H9 (cell line): ENCODE results near the gene SESTD1. TPM values are rescaled to one million over a fixed set of nuclear protein-coding genes. Genes with fewer than 3 reads are reported as not detected.

Experiments
- DNase-seq: peaks from one replicate; pipeline ENCODE4 v3.0.0-alpha.2; 2017
- H2AFZ ChIP-seq: one replicate; pipeline ENCODE4 v1.6.1; 2013; ENCODE audit warnings: mild to moderate bottlenecking, low read length, control low read depth, moderate library complexity
- H2AK5ac ChIP-seq: 2 replicates; pipeline ENCODE4 v1.6.1; 2013; ENCODE audit warnings: low read length, control low read depth, mixed read lengths; ENCODE audit not compliant: insufficient read length
- H2BK120ac ChIP-seq: one replicate; pipeline ENCODE4 v1.6.1; 2013; ENCODE audit warnings: low read depth, mild to moderate bottlenecking, low read length, control low read depth, inconsistent platforms; ENCODE audit not compliant: poor library complexity, severe bottlenecking
- H2BK12ac ChIP-seq: 2 replicates; pipeline ENCODE4 v1.6.1; 2013; ENCODE audit warnings: low read length, control low read depth, mixed read lengths, low read depth; ENCODE audit not compliant: insufficient read length
- H2BK15ac ChIP-seq: 2 replicates; pipeline ENCODE4 v1.6.1; 2013; ENCODE audit warnings: low read depth, low read length, control low read depth
- H2BK20ac ChIP-seq: one replicate; pipeline ENCODE4 v1.6.1; 2013; ENCODE audit warnings: low read depth, mild to moderate bottlenecking, low read length, control low read depth, inconsistent platforms; ENCODE audit not compliant: poor library complexity, severe bottlenecking
- H2BK5ac ChIP-seq: 2 replicates; pipeline ENCODE4 v1.6.1; 2013; ENCODE audit warnings: low read length, control low read depth, mixed read lengths; ENCODE audit not compliant: insufficient read length
- H3K14ac ChIP-seq: 2 replicates; pipeline ENCODE4 v1.6.1; 2013; ENCODE audit warnings: low read length, control low read depth; ENCODE audit not compliant: insufficient read depth
- H3K18ac ChIP-seq: 2 replicates; pipeline ENCODE4 v1.6.1; 2013; ENCODE audit warnings: low read depth, mild to moderate bottlenecking, mixed read lengths, low read length, control low read depth; ENCODE audit not compliant: insufficient read length
- H3K23ac ChIP-seq: 2 replicates; pipeline ENCODE4 v1.6.1; 2013; ENCODE audit warnings: low read length, control low read depth, mixed read lengths, low read depth; ENCODE audit not compliant: insufficient read length
- H3K23me2 ChIP-seq: 2 replicates; pipeline ENCODE4 v1.6.1; 2013; ENCODE audit warnings: low read depth, mild to moderate bottlenecking, mixed read lengths, low read length, control low read depth; ENCODE audit not compliant: insufficient read length, poor library complexity, severe bottlenecking
- H3K27ac ChIP-seq: 2 replicates; pipeline ENCODE4 v1.5.1; 2013; ENCODE audit warnings: low read length, control low read depth, mixed read lengths, low read depth; ENCODE audit not compliant: insufficient read length
- H3K27me3 ChIP-seq: 2 replicates; pipeline ENCODE4 v1.6.1; 2013; ENCODE audit warnings: low read length, control low read depth, inconsistent platforms; ENCODE audit not compliant: insufficient read depth
- H3K4ac ChIP-seq: 2 replicates; pipeline ENCODE4 v1.6.1; 2013; ENCODE audit warnings: low read depth, mild to moderate bottlenecking, control low read depth, inconsistent platforms, low read length, moderate library complexity
- H3K4me1 ChIP-seq: 2 replicates; pipeline ENCODE4 v1.6.1; 2013; ENCODE audit warnings: low read length, control low read depth, inconsistent platforms; ENCODE audit not compliant: insufficient read depth
- H3K4me2 ChIP-seq: 2 replicates; pipeline ENCODE4 v1.6.1; 2013; ENCODE audit warnings: low read length, control low read depth, mixed read lengths; ENCODE audit not compliant: insufficient read length, insufficient read depth
- H3K56ac ChIP-seq: 2 replicates; pipeline ENCODE4 v1.6.1; 2013; ENCODE audit warnings: low read depth, mild to moderate bottlenecking, mixed read lengths, low read length, control low read depth; ENCODE audit not compliant: insufficient read length
- H3K79me1 ChIP-seq: 2 replicates; pipeline ENCODE4 v1.6.1; 2013; ENCODE audit warnings: low read depth, mild to moderate bottlenecking, moderate library complexity, low read length, control low read depth, inconsistent platforms; ENCODE audit not compliant: insufficient read depth, poor library complexity, severe bottlenecking
- H3K79me2 ChIP-seq: 2 replicates; pipeline ENCODE4 v1.6.1; 2013; ENCODE audit warnings: low read length, control low read depth, inconsistent platforms; ENCODE audit not compliant: insufficient read depth
- H3K9ac ChIP-seq: 2 replicates; pipeline ENCODE4 v1.6.1; 2013; ENCODE audit warnings: low read length, control low read depth, mixed read lengths; ENCODE audit not compliant: insufficient read length; ENCODE audit errors: extremely low read depth
- H3K9me3 ChIP-seq: one replicate; pipeline ENCODE4 v1.6.1; 2013; ENCODE audit warnings: low read depth, low read length, inconsistent platforms; ENCODE audit not compliant: control insufficient read depth
- H3T11ph ChIP-seq: one replicate; pipeline ENCODE4 v1.6.1; 2013; ENCODE audit warnings: mild to moderate bottlenecking, low read length, control low read depth, inconsistent platforms
- H4K20me1 ChIP-seq: one replicate; pipeline ENCODE4 v1.6.1; 2013; ENCODE audit not compliant: control insufficient read depth, insufficient read length, insufficient read depth
- H4K5ac ChIP-seq: 2 replicates; pipeline ENCODE4 v1.6.1; 2013; ENCODE audit warnings: low read depth, mild to moderate bottlenecking, mixed read lengths, low read length, control low read depth; ENCODE audit not compliant: insufficient read length
- H4K8ac ChIP-seq: replicated peaks from 2 replicates; pipeline ENCODE4 v1.6.1; 2013; ENCODE audit warnings: low read length, control low read depth, mixed read lengths, low read depth; ENCODE audit not compliant: insufficient read length
- H4K91ac ChIP-seq: 2 replicates; pipeline ENCODE4 v1.6.1; 2013; ENCODE audit warnings: low read depth, mild to moderate bottlenecking, moderate library complexity, mixed read lengths, low read length, control low read depth; ENCODE audit not compliant: insufficient read length
- H3K27ac Mint-ChIP-seq, 3 experiments: 2 replicates in 2 of 3; 3 replicates in 1 of 3; pipeline ENCODE4 v1.8.0; 2020 to 2021; ENCODE audit warnings: mixed read lengths in 3 of 3, mild to moderate bottlenecking in 1 of 3, moderate library complexity in 1 of 3
- H3K27me3 Mint-ChIP-seq: 2 replicates; pipeline ENCODE4 v1.8.0; 2021; ENCODE audit warnings: low read depth, mild to moderate bottlenecking, moderate library complexity, mixed read lengths
- H3K36me3 Mint-ChIP-seq, 3 experiments: 2 replicates in 2 of 3; 3 replicates in 1 of 3; pipeline ENCODE4 v1.8.0; 2020 to 2021; ENCODE audit warnings: low read depth in 3 of 3, mixed read lengths in 3 of 3; ENCODE audit not compliant: insufficient read depth in 1 of 3
- H3K4me1 Mint-ChIP-seq, 2 experiments: 2 replicates each; pipeline ENCODE4 v1.8.0; 2020; ENCODE audit warnings: mixed read lengths in 2 of 2
- H3K4me3 Mint-ChIP-seq, 2 experiments: 2 replicates in 1 of 2; 3 replicates in 1 of 2; pipeline ENCODE4 v1.8.0; 2020 to 2021; ENCODE audit warnings: mild to moderate bottlenecking in 2 of 2, mixed read lengths in 2 of 2, moderate library complexity in 1 of 2
- H3K9me3 Mint-ChIP-seq, 2 experiments: 2 replicates in 1 of 2; 3 replicates in 1 of 2; pipeline ENCODE4 v1.8.0; 2020; ENCODE audit warnings: mild to moderate bottlenecking in 2 of 2, mixed read lengths in 2 of 2, moderate library complexity in 1 of 2
- WGBS: extraction: QIAGEN DNeasy Blood & Tissue Kit; methylation state at CpG from one replicate; pipeline ENCODE4 v1.1.7; 2013; ENCODE audit warnings: missing lambda C conversion rate, low lambda C conversion rate, mixed read lengths; ENCODE audit not compliant: insufficient read length; ENCODE audit errors: extremely low coverage; 5-methylcytosine and 5-hydroxymethylcytosine counted together
- total RNA-seq: library from RNA; stranded (reverse); gene quantifications from 2 replicates; pipeline ENCODE4 v1.2.1, GENCODE V29; 2021
- TF ChIP-seq, protein P1 (sequence below): fragments of 200-600 bp; sonication (generic); conservative IDR thresholded peaks from 3 replicates; pipeline ENCODE4 v1.8.0; 2021; ENCODE audit warnings: antibody characterized with exemption, mild to moderate bottlenecking

SESTD1 gene
- total RNA-seq, 1 experiment from 2014 or later = 44.4 TPM

DNA sequence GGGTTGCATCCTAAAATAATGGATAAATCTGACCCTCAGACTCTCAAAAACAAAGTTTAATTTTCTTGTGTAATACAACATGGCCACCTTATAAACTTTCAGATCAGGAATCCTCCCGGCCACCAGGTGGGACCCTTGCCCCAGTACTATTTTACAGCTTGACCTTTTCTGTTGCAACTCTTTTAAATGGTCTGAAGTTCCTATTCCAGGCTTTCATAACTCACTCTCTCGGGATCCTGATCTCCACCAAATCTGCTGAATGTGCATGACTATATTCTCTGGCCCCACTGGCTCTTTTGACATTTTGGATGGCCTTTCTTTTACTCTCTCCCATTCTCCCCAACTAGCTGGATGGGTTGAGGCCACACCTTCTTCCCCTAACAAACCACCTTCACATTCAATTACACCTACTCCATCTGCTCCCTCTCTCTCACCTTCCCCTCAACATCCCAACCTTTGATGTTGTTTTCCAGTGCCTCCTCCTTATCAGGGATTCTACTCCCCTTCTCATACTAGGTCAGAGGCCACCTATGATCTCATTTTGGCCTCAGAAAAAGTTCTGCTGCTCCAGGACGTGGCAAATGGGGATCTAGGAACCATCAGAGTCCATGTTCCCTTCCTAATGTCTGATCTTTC, 70.8 kb downstream of the SESTD1 start:
- Mint-ChIP-seq H3K4me3 (no peak overlapping the region), H3K4me1 (peaks cover 11 to 18% of the 10 kb centered on the region in 2 experiments; a peak in 3 of 4 replicates), H3K27ac (no peak overlapping the region; a peak in 1 of 7 replicates), H3K36me3 (peaks cover 38 to 64% (median 53%) of the 10 kb centered on the region in 3 experiments), H3K27me3 (no peaks in the 10 kb centered on the region), H3K9me3 (peaks cover 36 to 57% of the 10 kb centered on the region in 2 experiments)
- Histone ChIP-seq H2BK15ac (no peak overlapping the region), H3K56ac (no peak overlapping the region), H3K4me1 (no peaks in the 10 kb centered on the region; the same call in 1 of the 2 replicates), H3T11ph (no peak overlapping the region), H3K9ac (no peak overlapping the region), H2BK5ac (no peak overlapping the region), H2BK120ac (no peak overlapping the region), H3K9me3 (no peaks in the 10 kb centered on the region), H3K23me2 (no peaks in the 10 kb centered on the region), H4K8ac (no peak overlapping the region), H3K79me2 (no peaks in the 10 kb centered on the region), H4K5ac (no peak overlapping the region), H2AFZ (no peak overlapping the region), H4K20me1 (no peaks in the 10 kb centered on the region), H3K23ac (no peak overlapping the region), H3K18ac (no peak overlapping the region), H2AK5ac (no peak overlapping the region), H3K4ac (no peak overlapping the region), H4K91ac (no peak overlapping the region), H3K4me2 (no peak overlapping the region), H3K14ac (no peak overlapping the region), H2BK20ac (no peak overlapping the region), H3K79me1 (no peaks in the 10 kb centered on the region), H3K27me3 (no peaks in the 10 kb centered on the region), H2BK12ac (no peak overlapping the region), H3K27ac (no peak overlapping the region)
- TF ChIP-seq, protein P1, sequence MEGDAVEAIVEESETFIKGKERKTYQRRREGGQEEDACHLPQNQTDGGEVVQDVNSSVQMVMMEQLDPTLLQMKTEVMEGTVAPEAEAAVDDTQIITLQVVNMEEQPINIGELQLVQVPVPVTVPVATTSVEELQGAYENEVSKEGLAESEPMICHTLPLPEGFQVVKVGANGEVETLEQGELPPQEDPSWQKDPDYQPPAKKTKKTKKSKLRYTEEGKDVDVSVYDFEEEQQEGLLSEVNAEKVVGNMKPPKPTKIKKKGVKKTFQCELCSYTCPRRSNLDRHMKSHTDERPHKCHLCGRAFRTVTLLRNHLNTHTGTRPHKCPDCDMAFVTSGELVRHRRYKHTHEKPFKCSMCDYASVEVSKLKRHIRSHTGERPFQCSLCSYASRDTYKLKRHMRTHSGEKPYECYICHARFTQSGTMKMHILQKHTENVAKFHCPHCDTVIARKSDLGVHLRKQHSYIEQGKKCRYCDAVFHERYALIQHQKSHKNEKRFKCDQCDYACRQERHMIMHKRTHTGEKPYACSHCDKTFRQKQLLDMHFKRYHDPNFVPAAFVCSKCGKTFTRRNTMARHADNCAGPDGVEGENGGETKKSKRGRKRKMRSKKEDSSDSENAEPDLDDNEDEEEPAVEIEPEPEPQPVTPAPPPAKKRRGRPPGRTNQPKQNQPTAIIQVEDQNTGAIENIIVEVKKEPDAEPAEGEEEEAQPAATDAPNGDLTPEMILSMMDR = peak; percentile 27; the same call in 1 of the 3 replicates
- no peak for DNase-seq
- no CpG with 5 or more reads among the region's 3 CpGs for WGBS
